HG03196 (cell line): ENCODE data around the gene HSPA5.
"Not testable (repeated sequence)": the region's sequence is repeated elsewhere in the genome, so short reads cannot be mapped to it uniquely, and the experiment has no call there.

ENCODE experiments used
- ATAC-seq: cut with Tn5 transposase; IDR thresholded peaks from one replicate; pipeline ENCODE4 v1.9.1; 2021; ENCODE audit not compliant: unreplicated experiment

The HSPA5 gene

GRCh38 chr9:125243792-125244260 is 2.7 kb upstream of the HSPA5 start:
- no peak for ATAC-seq

- peak; percentile 7 for ATAC-seq
Observed at GRCh38 chr9:125241863-125242739, 958 bp upstream of the HSPA5 start.

GRCh38 chr9:125240649-125240999 is 519 bp downstream of the HSPA5 start:
- peak; percentile 23 for ATAC-seq

- no peak for ATAC-seq
Observed at GRCh38 chr9:125239631-125240597, 1.2 kb downstream of the HSPA5 start.

- no peak for ATAC-seq
Observed at GRCh38 chr9:125238915-125239446, 2.2 kb downstream of the HSPA5 start.

GRCh38 chr9:125238127-125238914 is 2.8 kb downstream of the HSPA5 start:
- ATAC-seq, result no peak

GRCh38 chr9:125236520-125237159 is 4.5 kb downstream of the HSPA5 start:
- ATAC-seq, result not testable (repeated sequence)

- no peak for ATAC-seq
Observed at GRCh38 chr9:125235804-125236519, 5.2 kb downstream of the HSPA5 start.

GRCh38 chr9:125234099-125234498 is 7.0 kb downstream of the HSPA5 start:
- ATAC-seq, result not testable (repeated sequence)

- ATAC-seq, result no peak
Observed at GRCh38 chr9:125233678-125234077, 7.5 kb downstream of the HSPA5 start.

GRCh38 chr9:125227761-125228160 is 13.4 kb downstream of the HSPA5 start:
- ATAC-seq, result no peak

- ATAC-seq, result not testable (repeated sequence)
Observed at GRCh38 chr9:125224858-125225257, 16.3 kb downstream of the HSPA5 start.

GRCh38 chr9:125218621-125219020 is 22.5 kb downstream of the HSPA5 start:
- no peak for ATAC-seq

- ATAC-seq, result no peak
Observed at GRCh38 chr9:125214186-125214585, 27.0 kb downstream of the HSPA5 start.

GRCh38 chr9:125204477-125204876 is 36.7 kb downstream of the HSPA5 start:
- ATAC-seq, result no peak

- no peak for ATAC-seq
Observed at GRCh38 chr9:125202846-125203618, 38.1 kb downstream of the HSPA5 start.

- peak; percentile 98 for ATAC-seq
Observed at GRCh38 chr9:125200216-125201047, 40.7 kb downstream of the HSPA5 start, which contains the start of gene RABEPK. Gene RABEPK, plus strand, starts transcription at chr9:125200542. Its CDS starts 2,472 bp downstream, at chr9:125203014.

GRCh38 chr9:125195591-125195990 is 45.6 kb downstream of the HSPA5 start:
- ATAC-seq, result not testable (repeated sequence)
